GM18861 (cell line): ENCODE results near the gene CFAP61.
"Not testable (repeated sequence)": the region's sequence is repeated elsewhere in the genome, so short reads cannot be mapped to it uniquely, and the experiment has no call there.

ENCODE experiments used
- ATAC-seq: cut with Tn5 transposase; IDR thresholded peaks from one replicate; pipeline ENCODE4 v1.9.1; 2021; ENCODE audit not compliant: unreplicated experiment

CFAP61 gene

GRCh38 chr20:20085071-20085470, 32.7 kb downstream of the CFAP61 start:
- no peak for ATAC-seq

- no peak for ATAC-seq
Observed at GRCh38 chr20:20085812-20086211, 33.5 kb downstream of the CFAP61 start.

DNA sequence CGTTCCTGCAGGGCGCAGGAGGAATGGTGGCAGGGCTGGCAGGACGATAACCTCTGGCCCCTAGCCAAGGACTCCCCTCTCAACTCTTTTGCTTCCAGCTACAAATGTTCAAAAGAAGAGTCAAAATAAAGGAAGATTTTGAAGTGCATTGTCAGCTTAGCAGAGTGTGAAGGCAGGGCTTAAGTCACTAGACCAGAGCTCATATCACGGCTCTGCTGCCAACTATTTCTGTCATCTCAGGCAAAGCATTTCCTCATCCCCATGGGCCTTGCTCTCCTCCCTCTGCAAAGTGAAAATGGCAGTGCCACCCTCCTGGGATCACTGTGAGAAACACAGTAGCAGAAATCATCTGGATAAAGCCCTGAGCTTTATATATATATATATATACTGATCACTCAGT, 36.7 kb downstream of the CFAP61 start:
- no peak for ATAC-seq

DNA sequence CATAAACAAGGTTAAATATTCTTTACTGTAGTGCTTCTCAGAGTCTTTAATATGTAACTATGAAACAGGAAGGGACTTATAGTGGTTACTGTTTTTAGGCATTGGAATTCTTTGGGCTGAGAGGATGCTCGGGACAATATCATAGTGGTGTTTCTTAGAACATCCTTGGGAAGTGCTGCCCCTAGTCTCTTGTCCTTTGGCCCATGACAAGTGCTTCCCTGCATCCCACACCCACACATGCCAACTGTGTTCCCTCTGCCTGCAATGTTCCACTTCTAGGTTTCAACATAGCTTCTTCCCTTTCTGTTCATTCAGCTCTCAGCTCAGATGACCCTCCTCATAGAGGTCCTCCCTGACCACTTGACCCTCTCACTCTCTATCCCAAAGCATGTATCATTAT, 37.6 kb downstream of the CFAP61 start:
- no peak for ATAC-seq

DNA sequence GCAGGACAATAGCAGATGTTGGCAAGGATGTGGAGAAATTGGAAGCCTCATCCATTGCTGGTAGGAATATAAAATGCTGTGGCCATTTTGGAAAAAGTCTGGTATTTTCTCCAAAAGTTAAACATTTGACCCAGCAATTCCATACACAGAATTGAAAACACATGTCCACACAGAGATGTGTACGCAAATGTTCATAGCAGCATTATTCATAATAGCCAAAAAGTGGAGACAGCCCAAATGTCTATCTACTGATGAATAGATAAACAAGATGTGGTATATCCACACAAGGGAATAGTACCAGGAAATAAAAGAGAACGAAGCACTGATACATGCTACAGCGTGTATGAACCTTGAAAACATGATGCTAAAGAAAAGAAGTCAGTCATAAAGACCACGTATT, 40.5 kb downstream of the CFAP61 start:
- ATAC-seq, result no peak

- ATAC-seq, result no peak
Observed at GRCh38 chr20:20094410-20094809, 42.1 kb downstream of the CFAP61 start.

GRCh38 chr20:20095114-20095872, 43.0 kb downstream of the CFAP61 start:
- ATAC-seq, result no peak

DNA sequence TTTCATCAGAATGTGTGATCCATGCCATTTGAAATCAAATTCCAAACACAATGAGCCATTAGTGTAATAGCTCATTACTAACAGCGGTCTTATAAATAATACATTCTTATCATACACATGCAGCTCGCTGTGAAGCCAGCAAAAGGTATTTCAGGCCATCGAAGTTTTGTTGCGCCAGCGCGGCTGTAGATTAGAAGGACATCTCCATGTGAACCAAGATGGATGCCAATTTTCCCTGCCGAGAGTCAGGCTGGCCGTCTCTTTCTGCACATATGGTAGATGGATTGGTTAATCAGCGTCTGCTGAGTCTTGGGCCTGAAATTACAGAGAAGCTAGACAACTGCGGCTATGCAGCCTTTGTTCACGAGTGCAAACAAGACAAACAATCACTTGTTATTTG, 44.1 kb downstream of the CFAP61 start:
- no peak for ATAC-seq

- no peak for ATAC-seq
Observed at GRCh38 chr20:20100881-20101280, 48.5 kb downstream of the CFAP61 start.

- no peak for ATAC-seq
Observed at GRCh38 chr20:20102163-20102562, 49.8 kb downstream of the CFAP61 start.

DNA sequence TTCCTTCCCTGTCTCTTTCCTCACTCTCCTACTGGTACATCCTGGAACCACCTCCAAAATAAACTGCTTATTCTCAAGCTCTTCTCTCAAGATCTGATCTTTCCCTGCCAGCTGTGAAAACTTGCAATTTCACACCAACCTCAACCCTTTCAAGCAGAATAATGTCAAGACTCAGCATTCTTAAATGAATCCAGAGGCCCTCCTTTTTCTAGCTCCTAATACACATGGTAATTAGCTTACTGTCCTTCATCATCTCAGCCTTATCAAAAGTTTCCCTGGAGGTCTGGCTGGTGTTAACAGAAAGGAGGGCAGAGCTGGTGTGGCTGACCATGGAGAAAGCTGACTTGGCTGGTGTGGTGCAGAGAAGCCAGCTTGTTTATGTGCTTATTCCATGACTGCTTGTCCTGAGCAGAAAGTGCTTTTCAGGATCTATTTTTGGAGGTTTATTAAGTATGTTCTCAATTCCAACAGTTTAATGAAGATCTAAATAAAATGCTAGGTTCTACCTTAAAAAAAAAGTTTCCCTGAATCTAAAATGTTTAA, 50.5 kb downstream of the CFAP61 start:
- ATAC-seq, result no peak

DNA sequence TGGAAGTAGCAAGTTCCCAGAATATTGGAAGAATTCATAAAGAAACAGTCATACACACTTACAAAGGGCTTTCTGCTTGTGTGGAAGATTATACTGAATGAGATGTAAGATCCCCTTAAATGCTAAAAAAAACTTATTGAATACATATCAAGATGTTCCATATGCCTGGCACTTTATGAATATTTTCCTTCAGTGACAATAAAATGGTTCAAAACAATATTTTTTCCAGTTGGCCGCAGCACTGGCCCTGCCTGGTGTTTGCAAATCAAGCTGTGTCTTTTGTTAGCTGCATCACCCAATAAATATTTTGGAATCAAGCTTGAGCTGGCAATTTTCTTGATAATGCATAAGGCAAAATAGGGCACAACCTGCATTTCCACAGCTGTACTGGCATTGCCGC, 51.2 kb downstream of the CFAP61 start:
- no peak for ATAC-seq

GRCh38 chr20:20123187-20123586, 70.9 kb downstream of the CFAP61 start:
- not testable (repeated sequence) for ATAC-seq

DNA sequence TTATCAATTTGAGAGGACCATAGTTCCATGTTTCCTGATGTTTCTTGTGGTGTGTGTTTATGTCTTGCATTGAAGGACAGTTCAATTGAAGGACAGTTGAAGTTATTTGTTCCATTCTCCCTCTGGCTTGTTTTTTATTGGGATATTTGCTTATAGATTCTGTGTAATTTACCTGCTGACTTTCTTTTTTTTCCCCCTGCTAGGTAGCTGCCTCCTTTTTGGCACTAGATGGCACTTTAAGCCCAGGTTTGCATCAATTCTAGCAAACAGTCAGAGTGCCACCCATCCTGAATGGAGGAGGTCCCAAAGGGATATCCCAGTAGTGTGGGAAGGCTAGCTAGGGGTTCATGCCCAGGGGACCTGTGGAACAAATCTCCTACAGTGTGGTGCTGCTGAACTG, 78.1 kb downstream of the CFAP61 start:
- ATAC-seq, result no peak

GRCh38 chr20:20134941-20135575, 82.7 kb downstream of the CFAP61 start:
- no peak for ATAC-seq

DNA sequence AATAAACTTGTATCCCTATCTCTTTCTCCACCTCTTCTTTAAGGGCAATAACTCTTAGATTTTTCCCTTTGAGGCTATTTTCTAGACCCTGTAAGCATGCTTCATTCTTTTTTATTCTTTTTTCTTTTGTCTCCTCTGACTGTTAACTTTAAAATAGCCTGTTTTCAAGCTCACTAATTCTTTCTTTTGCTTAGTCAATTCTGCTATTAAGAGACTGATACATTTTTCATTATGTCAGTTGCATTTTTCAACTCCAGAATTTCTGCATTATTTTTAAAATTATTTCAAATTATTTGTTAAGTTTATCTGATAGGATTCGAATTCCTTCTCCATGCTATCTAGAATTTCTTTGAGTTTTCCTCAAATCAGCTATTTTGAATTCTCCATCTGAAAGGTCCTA, 84.0 kb downstream of the CFAP61 start:
- ATAC-seq, result no peak

- no peak for ATAC-seq
Observed at GRCh38 chr20:20137851-20138250, 85.5 kb downstream of the CFAP61 start.

DNA sequence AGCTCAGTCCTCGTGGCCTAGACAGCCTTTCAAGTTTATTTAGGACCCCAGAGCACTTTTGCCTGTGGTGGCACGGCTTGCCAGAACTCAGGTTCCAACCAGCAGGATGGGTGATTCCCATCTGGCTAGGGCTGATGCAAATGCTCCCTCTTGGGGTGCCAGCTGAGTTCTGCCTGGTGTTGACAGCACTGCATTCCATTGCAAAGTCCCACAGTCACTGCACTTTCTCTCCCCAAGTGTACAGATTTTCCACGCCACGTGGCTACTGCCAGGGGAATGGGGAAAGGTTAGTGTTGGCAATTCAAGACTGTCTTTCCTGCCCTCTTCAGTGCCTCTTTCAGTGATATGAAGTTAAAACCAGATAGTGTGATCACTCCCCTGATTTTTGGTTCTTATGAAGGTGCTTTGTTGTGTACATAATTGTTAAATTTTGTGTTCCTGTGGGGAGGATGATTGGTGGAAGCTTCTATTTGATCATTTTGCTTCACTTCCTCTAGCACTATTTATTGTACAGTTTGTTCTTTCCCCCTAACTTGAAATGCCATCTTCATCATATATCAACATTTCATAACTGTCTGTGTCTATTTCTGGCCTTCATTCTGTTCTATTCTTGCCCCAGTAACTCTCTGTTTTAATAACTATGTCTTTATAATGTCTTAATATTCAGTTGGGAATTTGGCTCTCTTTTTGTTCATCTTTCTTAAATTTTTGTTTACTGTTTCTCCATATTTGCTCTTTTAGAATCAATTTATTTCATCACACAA, 86.2 kb downstream of the CFAP61 start:
- no peak for ATAC-seq

GRCh38 chr20:20139403-20139802, 87.1 kb downstream of the CFAP61 start:
- ATAC-seq, result no peak

DNA sequence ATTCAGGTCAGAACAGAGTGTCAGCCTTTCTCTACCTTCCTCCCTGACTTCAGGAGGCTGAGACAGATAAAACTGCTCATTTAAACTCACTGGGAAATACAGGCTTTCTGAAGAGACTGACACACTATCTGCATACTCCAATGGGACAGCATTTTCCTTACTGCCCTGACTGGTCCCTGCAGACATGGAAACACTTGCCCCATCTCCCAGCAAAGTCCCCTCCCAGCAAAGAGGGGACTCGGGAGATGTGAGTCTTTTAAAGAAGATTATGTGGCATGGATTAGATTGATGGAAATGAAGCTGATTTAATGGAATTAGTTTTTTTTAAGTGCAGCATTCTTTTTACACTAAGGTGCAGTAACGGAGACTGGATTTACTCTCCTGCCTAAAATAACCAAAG, 90.8 kb downstream of the CFAP61 start:
- ATAC-seq, result no peak

DNA sequence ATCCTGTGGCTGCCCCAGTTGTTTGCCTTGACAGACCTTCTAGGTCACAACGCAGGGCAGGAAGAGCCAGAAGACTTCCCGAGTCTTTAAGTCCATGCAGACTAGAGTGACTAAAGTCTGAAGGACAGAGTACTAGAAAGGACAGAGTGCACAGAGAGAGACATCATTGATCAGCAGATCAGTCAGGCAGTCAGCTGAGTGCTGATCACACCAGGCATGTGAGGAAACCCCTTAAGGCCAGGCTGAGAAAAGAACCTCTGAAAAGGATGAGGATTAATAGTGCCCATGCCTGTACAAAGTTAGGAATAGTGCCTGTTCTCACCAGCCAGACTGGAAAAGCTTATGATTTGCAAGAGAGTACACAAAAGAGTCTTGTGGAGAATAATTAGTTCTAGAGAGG, 91.3 kb downstream of the CFAP61 start:
- no peak for ATAC-seq

DNA sequence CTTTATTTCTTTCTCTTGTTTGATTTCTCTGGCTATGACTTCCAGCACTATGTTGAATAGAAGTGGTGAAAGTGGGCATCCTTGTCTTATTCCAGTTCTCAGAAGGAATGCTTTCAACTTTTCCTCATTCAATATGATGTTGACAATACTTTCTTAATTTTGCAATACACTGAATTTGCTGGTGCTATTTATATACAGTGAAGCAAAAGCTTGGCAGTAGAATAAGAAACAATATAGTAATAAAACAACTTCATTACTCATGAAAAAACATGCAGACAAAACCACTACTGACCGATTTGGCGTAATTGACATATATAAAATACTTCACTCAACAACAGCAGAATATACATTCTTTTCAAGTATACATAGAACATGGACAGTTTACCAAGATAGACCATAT, 96.4 kb downstream of the CFAP61 start:
- ATAC-seq, result no peak
